GM18507 (cell line): ENCODE measurements around the gene KRTAP5-1.

ENCODE experiments used
- DNase-seq: peaks from one replicate; pipeline ENCODE4 v3.0.0; 2011; ENCODE audit warnings: low read depth; ENCODE audit not compliant: insufficient read length; ENCODE audit errors: extremely low spot score
- FAIRE-seq: peaks from 2 replicates; lab custom pipeline; 2011; peaks lifted over from hg19 to GRCh38; lab: Jason Lieb, UNC

KRTAP5-1 gene

GRCh38 chr11:1548221-1549070 lies 36.6 kb downstream of the KRTAP5-1 start:
- FAIRE-seq, result no peak
- DNase-seq, result no peak

- FAIRE-seq (no peak), DNase-seq (no peak)
Measured at GRCh38 chr11:1547467-1548098, 37.5 kb downstream of the KRTAP5-1 start.

GRCh38 chr11:1546536-1547466 lies 38.3 kb downstream of the KRTAP5-1 start:
- FAIRE-seq, result no peak

GRCh38 chr11:1546077-1546535 lies 39.0 kb downstream of the KRTAP5-1 start:
- DNase-seq, result no peak
- no peak for FAIRE-seq

More at GRCh38 chr11:1546536-1547466, 38.3 kb downstream of the KRTAP5-1 start:
- DNase-seq, result peak; percentile 44

GRCh38 chr11:1545432-1545831 lies 39.7 kb downstream of the KRTAP5-1 start:
- FAIRE-seq (no peak), DNase-seq (no peak)

- FAIRE-seq (no peak), DNase-seq (no peak)
Measured at GRCh38 chr11:1544536-1544935, 40.5 kb downstream of the KRTAP5-1 start.

GRCh38 chr11:1543606-1544263 lies 41.3 kb downstream of the KRTAP5-1 start:
- DNase-seq (no peak), FAIRE-seq (no peak)

- no peak for DNase-seq
- no peak for FAIRE-seq
Measured at GRCh38 chr11:1542267-1542666, 42.8 kb downstream of the KRTAP5-1 start.

GRCh38 chr11:1541474-1542204 lies 43.4 kb downstream of the KRTAP5-1 start:
- FAIRE-seq, result no peak
- DNase-seq, result no peak

GRCh38 chr11:1540074-1540473 lies 45.0 kb downstream of the KRTAP5-1 start:
- FAIRE-seq, result no peak
- no peak for DNase-seq

- DNase-seq (no peak), FAIRE-seq (no peak)
Measured at GRCh38 chr11:1538153-1538552, 46.9 kb downstream of the KRTAP5-1 start.

GRCh38 chr11:1536065-1536843 lies 48.8 kb downstream of the KRTAP5-1 start:
- FAIRE-seq (no peak), DNase-seq (no peak)

- no peak for FAIRE-seq
- no peak for DNase-seq
Measured at GRCh38 chr11:1534682-1535081, 50.4 kb downstream of the KRTAP5-1 start.
